GM19395 (cell line): ENCODE measurements around the gene RASL10B.
"Not testable (repeated sequence)": the region's sequence is repeated elsewhere in the genome, so short reads cannot be mapped to it uniquely, and the experiment has no call there.

ENCODE experiments used
- ATAC-seq: cut with Tn5 transposase; IDR thresholded peaks from one replicate; pipeline ENCODE4 v1.9.1; 2021; ENCODE audit warnings: mild to moderate bottlenecking, moderate library complexity; ENCODE audit not compliant: unreplicated experiment

The RASL10B gene

DNA sequence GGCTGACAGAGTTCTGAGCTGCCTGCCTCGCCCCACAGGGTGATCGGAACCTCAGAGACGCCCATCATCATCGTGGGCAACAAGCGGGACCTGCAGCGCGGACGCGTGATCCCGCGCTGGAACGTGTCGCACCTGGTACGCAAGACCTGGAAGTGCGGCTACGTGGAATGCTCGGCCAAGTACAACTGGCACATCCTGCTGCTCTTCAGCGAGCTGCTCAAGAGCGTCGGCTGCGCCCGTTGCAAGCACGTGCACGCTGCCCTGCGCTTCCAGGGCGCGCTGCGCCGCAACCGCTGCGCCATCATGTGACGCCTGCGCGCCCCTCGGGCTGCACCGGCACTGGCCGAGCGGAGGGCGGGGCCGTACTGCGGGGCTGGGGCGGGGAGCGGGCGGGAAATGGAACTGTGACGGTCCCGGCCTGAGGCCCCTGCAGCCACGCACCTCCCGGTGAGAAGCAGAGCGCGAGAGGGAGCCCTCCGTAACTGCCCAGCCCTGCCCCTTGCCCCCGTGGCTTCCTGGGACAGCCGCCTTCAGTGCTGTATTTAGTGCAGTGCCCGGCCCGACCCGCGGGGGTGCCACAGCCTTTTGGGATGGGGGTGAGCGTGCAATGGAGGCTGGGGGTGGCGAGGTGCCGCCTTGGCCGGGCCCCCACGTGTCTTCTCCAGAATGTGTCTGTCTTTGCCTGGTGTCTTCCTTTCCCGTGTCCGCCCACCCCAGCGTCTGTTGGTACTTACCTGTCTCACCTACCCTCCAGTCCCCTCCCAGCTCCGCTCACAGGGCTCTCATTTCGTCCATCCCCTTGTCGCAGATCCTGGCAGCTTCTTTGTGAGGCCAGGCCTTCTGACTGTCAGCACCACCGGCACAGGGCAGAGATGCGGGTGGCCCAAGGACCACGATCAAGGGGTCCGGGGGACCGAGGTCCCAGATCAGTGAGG, 9.8 kb downstream of the RASL10B start:
- ATAC-seq, result no peak

DNA sequence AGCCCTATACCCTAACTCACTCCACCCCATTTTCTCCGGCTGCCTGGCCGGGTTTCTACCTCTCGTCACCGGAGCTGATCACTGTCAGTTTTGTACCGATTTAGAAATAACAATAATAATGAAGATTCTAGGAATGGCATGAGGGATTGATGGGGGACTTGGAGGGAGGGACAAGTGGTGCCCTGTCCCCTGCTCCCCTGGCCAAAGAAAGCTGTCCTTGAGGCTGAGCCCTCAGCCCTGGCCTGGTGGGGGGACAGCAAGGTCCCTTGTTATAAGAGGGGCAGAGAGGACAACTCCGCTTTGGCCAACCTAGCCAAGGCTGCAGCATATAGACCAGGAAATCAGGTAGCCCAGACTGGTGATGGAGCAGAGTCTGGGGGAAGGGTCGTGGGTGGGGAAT, 11.1 kb downstream of the RASL10B start:
- no peak for ATAC-seq

DNA sequence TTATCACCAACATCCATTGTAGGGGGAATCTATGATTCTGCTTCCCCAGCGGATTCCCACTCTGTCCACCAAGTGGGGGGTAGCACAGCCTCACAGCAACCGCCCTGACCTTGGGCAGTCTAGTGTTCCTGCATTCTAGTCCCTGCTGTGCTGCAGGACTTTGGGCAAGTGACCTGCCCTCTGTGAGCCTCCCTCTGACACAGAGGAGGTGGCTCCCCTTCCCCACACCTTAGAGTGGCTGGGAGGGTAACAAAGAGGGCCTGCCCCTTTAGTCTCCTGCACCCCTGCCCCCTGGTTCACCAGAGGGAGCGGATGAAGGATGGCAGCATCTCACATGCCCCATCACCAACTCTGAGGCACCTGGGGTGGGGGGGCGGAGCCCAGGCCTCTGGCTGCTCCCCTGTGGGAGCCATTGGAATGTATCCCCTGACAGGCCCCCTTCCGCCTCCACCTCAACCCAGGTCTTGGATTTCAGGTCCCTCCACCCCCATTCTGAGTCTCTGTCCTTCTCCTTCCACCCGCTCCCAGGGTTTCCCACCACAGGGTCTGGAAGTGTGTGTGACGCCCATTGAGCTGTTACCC, 11.5 kb downstream of the RASL10B start:
- no peak for ATAC-seq

DNA sequence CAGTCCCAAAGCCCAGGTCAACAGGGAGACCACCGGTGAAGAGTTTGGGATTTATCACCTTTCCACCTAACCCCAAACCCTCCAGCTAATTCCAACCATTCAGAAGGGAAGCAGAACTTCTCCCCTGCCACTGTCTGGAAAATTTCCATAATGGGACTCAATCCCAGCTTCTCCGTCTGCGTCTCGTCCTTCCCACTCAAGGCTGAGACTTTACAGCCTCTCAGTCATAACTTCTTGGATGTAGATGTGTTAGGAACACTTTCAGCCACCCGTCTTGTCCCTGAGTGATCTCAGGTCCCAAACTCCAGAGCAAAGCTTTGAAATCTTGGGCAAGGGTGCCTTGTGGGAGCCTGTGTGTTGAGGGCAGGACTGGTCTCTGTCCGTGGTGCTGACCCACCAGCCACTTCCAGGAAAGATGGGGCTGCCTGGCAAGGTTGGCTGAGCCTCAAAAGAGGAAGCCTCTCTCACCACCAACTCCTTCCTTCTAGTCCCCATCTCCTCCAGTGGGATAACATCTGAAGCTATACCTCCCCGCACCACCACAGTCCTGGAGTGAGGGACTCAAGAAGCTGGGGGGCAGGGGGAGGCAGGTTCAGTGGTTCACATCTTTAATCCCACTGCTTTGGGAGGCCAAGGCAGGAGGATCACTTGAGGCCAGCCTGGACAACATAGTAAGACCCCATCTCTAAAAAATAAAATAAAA, 12.3 kb downstream of the RASL10B start:
- no peak for ATAC-seq

DNA sequence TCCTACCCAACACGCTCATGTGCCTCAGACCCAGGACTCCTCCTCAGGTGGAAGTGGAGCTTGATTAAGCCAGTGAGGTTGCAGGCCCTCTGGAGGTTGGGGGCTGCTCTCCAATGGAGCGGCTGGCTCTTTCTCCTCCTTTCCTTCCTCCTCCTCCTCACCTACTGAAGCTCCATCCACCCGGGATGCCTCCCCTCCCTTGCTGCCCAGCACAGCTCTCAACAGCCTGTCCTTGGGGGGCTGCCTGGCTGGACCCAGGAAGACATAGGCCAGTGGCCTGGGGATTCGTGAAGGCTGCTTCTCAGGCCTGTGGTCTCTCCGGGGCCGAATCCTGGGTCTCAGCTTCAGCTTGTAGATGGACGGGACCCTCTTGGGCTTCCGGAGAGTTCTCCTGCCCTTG, 13.4 kb downstream of the RASL10B start:
- no peak for ATAC-seq

GRCh38 chr17:35745246-35745645, 13.8 kb downstream of the RASL10B start:
- no peak for ATAC-seq

DNA sequence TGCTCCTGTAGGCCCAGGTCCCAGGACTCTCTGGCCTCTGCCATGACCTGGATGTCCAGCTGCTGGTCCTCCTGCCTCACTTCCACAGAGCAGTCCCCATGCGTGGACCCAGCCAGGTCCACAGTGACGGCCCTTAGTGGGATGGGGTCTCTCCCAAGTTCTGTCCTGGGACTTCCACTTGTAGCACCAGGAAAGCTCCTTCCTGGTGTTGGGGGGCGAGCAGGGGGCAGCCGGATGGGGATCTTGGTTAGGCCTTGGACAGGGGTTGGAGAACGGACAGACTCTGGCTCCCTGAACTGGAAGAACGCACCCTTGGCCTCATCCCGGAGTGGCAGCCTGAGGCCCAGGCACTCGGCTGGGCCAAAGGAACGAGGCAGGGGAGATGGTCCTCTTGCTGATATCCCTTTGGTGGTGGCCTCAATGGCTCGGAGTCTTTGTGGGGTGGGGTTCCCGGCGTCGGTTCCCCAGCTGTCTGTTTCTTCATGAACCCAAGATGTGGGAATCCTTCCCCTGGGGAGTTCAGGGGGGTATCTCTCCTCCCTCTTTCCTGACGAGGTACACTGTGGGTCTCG, 14.4 kb downstream of the RASL10B start:
- ATAC-seq, result no peak

- ATAC-seq, result no peak
Measured at GRCh38 chr17:35747540-35748017, 16.1 kb downstream of the RASL10B start.

DNA sequence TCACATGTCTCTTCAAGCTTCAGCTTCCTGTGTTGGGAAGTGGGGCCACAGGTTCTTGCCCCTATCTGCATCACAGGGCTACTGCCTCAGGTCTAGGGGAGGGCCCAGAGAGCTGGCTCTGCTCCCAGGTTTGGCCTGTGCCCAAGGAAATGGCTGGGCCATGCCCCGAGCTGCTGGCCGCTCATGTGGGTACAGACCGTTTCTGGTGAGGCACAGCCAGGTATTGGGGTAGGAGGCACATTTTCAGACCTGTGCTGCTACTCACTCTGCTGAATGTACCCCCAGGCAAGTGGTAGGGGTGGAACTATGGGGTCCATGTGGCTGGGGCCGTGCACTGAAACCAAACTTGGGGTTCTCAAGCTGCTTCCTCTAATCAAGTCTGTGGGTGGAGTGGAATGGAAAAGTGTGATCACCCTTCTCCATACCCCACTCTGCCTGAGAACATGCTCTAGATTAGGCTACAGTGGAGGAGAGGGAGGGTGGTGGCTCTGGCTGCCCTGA, 17.0 kb downstream of the RASL10B start:
- ATAC-seq, result no peak

- ATAC-seq, result no peak
Measured at GRCh38 chr17:35748979-35749378, 17.5 kb downstream of the RASL10B start.

DNA sequence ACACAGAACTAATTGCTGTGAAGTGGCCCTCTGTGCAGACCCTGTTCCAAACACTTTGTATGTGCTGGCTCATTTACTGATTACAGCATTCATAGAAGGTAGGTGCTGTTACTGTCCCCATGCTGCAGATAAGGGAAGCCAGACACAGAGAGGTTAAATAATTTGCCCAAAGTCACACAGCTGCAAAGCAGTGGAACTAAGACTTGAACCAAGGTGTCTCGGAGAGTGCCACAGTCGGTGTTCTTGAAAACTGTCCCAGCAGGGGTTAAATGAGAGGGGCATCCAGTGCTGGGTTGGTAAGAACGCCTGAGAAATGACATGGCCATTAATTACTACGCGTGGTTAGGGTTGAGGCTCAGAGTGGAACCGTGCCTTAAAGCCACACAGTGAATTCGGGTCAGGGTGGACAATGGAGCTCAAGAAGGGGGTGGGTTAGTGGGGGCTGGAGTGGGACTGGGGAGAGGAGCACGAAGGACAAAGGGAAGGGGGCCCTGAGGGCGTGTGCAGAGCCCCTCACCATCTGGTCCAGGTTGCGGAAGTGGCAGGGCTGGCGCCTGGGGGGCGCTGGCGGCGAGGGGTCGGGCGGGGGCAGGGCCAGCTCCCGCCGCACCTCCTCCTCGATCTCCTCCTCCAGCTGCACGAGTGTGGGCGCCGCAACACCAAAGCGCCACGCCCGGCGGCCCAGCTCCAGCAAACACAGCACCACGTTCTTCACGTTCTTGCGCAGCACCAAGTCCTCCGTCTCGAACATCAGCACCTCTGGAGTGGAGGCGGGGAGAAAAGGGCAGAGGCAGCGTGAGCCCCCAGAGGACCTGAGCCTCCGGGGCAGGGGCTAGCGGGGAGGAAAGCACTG, 18.3 kb downstream of the RASL10B start:
- no peak for ATAC-seq

- ATAC-seq, result no peak
Measured at GRCh38 chr17:35750526-35751395, 19.3 kb downstream of the RASL10B start.

GRCh38 chr17:35751541-35751940, 20.1 kb downstream of the RASL10B start:
- not testable (repeated sequence) for ATAC-seq

DNA sequence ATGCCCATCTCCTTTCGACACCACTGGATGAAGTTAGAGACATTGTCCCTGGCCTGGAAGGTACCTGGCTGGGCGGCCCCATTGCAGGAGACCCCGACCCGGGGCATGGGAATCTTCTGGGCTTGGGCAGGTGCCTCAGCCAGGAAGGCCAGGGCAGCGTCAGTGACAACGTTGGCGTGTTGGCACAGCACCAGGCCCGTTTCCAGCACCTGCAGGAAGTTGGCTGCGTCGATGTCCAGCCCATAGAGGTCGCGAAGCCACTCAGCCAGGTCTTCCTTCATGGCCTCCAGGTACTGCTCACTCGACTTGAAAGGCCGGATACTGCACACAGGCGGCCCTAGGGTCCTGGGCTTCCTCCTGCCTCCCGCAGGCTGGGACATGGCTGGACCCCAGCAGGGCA, 21.0 kb downstream of the RASL10B start:
- no peak for ATAC-seq

DNA sequence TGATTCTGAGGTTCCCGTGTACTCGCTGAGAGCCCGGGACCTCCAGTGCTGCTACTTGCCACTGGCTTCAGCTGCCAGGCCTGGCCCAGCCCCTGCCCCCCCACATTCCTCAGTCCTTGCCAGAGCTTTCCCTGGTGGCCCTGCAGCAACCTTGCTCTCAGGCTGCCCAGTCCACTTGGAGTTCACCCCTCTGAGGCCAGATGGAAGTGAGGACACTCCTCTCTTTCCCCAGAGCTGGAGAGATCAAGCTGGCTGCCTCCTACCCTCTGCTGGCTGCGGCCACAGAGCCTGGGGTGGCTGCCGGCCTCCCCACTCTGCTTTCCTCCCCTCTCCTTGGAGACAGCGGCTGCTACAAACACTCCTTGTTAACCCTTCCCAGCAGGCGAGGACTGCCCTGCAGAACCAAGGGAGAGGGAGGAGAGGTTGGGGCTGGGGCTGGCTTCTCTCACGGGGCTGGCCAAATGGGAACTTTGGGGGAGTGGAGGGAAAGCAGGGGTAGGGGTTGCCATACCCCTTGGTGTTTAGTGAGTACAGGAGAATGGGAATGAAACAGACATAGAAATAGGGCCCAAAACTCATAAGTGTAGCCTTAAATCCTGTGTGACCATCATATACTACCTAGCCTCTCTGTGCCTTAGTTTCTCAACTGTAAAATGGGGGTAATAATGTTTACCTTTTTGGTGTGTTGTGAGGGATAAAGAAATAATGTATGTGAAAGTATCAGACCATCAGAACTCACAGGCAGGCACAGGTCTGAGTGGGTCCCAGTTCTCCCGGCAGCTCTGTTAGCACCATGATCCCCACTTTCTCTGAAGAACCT, 21.7 kb downstream of the RASL10B start, which contains the start of gene GAS2L2:
GAS2L2 (minus strand) TSS at position 295 of the 820 bp plus-strand sequence. CDS start 389 bp downstream, outside the sequence.
- no peak for ATAC-seq

- ATAC-seq, result no peak
Measured at GRCh38 chr17:35757243-35757642, 25.8 kb downstream of the RASL10B start.

DNA sequence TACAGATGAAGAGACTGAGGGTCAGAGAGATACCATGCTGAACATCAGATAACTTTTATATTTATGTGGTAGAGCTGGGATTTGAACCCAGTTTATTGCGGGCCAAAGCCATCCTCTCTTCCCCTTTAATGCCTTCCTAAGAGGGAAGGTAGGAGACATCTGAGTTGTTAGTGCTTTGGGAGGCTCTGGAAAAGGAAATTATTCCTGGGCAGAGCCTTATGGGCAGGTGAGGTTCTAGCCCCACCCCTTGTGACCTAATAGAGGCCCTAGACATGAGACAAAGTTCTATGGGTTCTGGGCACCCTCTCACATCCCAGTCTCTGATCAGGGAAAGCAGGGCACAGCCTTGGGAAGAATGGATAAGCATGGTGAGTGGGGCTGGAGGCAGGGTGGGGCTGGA, 29.1 kb downstream of the RASL10B start, which contains the start of gene C17orf50:
C17orf50 (plus strand) TSS at position 301 of the 400 bp plus-strand sequence; CDS start at position 356, 55 bp downstream.
- ATAC-seq, result no peak

GRCh38 chr17:35761601-35762000, 30.2 kb downstream of the RASL10B start:
- no peak for ATAC-seq
